Neutrophil (primary cell): Measurements from ENCODE around the gene IL23A.

Source experiments
- H3K27ac ChIP-seq: fragments of 200-600 bp; sonication (generic); 2 replicates; pipeline ENCODE4 v1.5.1; 2016; ENCODE audit warnings: mild to moderate bottlenecking, moderate library complexity
- H3K27me3 ChIP-seq: fragments of 200-600 bp; sonication (generic); 2 replicates; pipeline ENCODE4 v1.6.0; 2016; ENCODE audit warnings: mild to moderate bottlenecking
- H3K36me3 ChIP-seq: fragments of 200-600 bp; sonication (generic); 2 replicates; pipeline ENCODE4 v1.5.1; 2017
- H3K4me1 ChIP-seq, 2 experiments: fragments of 200-600 bp in 1 of 2; sonication (generic) in 1 of 2; 1 replicate in 1 of 2; 2 replicates in 1 of 2; pipeline versions ENCODE4 v1.5.1 to v1.6.1; 2013 to 2016; ENCODE audit warnings: low read depth in 1 of 2, low read length in 1 of 2, mild to moderate bottlenecking in 1 of 2, moderate library complexity in 1 of 2; ENCODE audit not compliant: control insufficient read depth in 1 of 2, insufficient read depth in 1 of 2
- H3K4me3 ChIP-seq, 2 experiments: fragments of 200-600 bp in 1 of 2; sonication (generic) in 1 of 2; 1 replicate in 1 of 2; 2 replicates in 1 of 2; pipeline ENCODE4 v1.5.1; 2013 to 2016; ENCODE audit warnings: low read depth in 1 of 2, low read length in 1 of 2, mild to moderate bottlenecking in 1 of 2, moderate library complexity in 1 of 2
- H3K9me3 ChIP-seq: fragments of 200-600 bp; sonication (generic); 2 replicates; pipeline ENCODE4 v1.5.1; 2016
- TF ChIP-seq, protein P1 (sequence below): fragments of 200-600 bp; sonication (generic); IDR thresholded peaks from 2 replicates; pipeline ENCODE4 v1.5.1; 2016; ENCODE audit warnings: antibody characterized with exemption

IL23A gene, protein sequence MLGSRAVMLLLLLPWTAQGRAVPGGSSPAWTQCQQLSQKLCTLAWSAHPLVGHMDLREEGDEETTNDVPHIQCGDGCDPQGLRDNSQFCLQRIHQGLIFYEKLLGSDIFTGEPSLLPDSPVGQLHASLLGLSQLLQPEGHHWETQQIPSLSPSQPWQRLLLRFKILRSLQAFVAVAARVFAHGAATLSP

DNA sequence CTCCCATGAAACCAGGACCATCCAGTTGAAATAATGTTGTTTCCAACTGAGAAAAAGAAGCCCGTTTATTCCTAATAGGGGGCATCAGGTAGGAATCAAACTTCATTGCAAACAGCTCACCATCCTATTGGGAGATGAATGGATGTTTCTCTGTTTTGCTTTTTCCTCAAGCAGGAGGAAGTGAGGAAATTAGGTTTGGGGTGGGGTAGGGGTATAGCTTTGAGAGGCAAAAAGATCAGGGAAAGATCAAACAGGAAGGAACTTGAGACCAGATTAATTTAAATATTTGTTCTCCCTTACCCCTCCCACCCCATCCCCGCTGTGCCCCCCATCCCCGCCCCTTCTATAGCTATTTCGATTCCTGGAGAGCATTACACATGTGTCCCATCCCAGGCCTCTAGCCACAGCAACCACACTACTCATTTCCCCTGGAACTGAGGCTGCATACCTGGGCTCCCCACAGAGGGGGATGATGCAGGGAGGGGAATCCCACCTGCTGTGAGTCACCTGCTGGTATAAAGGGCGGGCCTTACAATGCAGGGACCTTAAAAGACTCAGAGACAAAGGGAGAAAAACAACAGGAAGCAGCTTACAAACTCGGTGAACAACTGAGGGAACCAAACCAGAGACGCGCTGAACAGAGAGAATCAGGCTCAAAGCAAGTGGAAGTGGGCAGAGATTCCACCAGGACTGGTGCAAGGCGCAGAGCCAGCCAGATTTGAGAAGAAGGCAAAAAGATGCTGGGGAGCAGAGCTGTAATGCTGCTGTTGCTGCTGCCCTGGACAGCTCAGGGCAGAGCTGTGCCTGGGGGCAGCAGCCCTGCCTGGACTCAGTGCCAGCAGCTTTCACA is at the start of gene IL23A:
Gene IL23A, plus strand, starts transcription at position 577 of the 850 bp plus-strand sequence. Its CDS starts 161 bp downstream, at position 738.
- no peaks in the 10 kb centered on the region for H3K27me3 ChIP-seq
- H3K36me3 ChIP-seq = peaks cover 27% of the 10 kb centered on the region
- TF ChIP-seq, protein P1, sequence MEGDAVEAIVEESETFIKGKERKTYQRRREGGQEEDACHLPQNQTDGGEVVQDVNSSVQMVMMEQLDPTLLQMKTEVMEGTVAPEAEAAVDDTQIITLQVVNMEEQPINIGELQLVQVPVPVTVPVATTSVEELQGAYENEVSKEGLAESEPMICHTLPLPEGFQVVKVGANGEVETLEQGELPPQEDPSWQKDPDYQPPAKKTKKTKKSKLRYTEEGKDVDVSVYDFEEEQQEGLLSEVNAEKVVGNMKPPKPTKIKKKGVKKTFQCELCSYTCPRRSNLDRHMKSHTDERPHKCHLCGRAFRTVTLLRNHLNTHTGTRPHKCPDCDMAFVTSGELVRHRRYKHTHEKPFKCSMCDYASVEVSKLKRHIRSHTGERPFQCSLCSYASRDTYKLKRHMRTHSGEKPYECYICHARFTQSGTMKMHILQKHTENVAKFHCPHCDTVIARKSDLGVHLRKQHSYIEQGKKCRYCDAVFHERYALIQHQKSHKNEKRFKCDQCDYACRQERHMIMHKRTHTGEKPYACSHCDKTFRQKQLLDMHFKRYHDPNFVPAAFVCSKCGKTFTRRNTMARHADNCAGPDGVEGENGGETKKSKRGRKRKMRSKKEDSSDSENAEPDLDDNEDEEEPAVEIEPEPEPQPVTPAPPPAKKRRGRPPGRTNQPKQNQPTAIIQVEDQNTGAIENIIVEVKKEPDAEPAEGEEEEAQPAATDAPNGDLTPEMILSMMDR = no peak
- H3K9me3 ChIP-seq = no peaks in the 10 kb centered on the region
- H3K4me3 ChIP-seq = no peak within 1 kb of the TSS
- peaks cover 21 to 24% of the 10 kb centered on the region in 2 experiments for H3K4me1 ChIP-seq
- peak within 1 kb of the TSS; percentile 59 for H3K27ac ChIP-seq

DNA sequence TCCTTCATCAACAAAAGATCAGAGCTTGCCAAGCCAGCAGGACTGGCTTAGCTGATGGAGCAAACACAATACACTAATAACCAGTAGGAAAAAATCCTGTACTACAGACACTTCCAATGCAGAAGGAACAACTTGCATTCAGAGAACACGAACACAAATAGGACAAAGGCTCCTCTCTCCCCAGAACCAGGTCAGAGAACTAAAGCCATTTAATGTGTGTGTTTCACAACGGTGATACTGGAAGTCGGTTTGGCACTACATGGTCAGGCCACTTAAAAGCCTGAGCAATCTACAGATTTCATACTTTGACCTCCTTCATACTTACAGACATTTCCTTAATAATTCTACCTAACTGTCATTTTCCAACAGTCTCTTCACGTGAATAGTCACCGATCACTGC is 44.9 kb upstream of the IL23A start:
- Histone ChIP-seq H3K27ac (peak overlapping the region; percentile 58), H3K27me3 (no peaks in the 10 kb centered on the region), H3K4me1 (peaks cover 51 to 65% of the 10 kb centered on the region in 2 experiments), H3K9me3 (no peaks in the 10 kb centered on the region), H3K36me3 (peaks cover 9% of the 10 kb centered on the region), H3K4me3 (no peak overlapping the region)
- TF ChIP-seq, protein P1 = no peak

DNA sequence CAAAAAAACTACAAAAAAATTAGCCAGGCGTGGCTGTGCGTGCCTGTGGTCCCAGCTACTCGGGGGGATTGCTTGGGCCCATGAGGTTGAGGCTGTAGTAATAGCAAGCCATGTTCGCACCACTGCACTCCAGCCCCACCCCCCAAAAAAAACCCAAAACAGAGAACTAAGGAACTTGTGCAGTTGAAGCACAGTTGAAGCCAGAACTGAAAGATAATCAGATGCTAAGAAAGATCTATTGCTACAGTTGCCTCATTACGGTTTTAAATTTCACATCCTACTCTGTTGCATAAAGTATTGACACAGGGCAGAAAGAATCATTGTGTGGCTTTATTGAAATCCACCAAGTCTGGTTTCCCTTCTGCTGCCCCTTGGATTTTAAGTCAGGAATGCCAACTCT is 42.4 kb upstream of the IL23A start:
- Histone ChIP-seq H3K9me3 (no peaks in the 10 kb centered on the region), H3K27me3 (no peaks in the 10 kb centered on the region), H3K36me3 (peaks cover 4% of the 10 kb centered on the region), H3K4me1 (peaks cover 66 to 72% of the 10 kb centered on the region in 2 experiments), H3K27ac (peak overlapping the region; percentile 98), H3K4me3 (peak overlapping the region in 1 of 2 experiments; percentile 6)
- TF ChIP-seq, protein P1 = no peak

DNA sequence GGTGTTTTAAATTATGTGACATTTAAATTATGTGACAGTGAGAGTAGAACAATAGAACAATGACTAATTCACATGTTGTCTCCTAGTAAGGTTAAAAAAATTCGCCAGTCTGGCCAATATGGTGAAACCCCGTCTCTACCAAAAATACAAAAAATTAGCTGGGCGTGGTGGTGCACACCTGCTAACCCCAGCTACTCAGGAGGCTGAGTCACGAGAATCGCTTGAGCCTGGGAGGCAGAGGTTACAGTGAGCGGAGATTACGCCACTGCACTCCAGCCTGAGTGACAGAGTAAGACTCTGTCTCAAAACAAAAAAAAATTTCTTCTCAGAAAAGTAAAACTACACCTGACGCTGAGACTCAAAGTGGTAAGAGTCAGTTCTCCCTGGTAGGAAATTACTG is 41.3 kb upstream of the IL23A start:
- Histone ChIP-seq H3K4me1 (peaks cover 66 to 70% of the 10 kb centered on the region in 2 experiments), H3K36me3 (no peaks in the 10 kb centered on the region), H3K4me3 (no peak overlapping the region), H3K9me3 (no peaks in the 10 kb centered on the region), H3K27ac (peak overlapping the region; percentile 98), H3K27me3 (no peaks in the 10 kb centered on the region)
- TF ChIP-seq, protein P1 = no peak

DNA sequence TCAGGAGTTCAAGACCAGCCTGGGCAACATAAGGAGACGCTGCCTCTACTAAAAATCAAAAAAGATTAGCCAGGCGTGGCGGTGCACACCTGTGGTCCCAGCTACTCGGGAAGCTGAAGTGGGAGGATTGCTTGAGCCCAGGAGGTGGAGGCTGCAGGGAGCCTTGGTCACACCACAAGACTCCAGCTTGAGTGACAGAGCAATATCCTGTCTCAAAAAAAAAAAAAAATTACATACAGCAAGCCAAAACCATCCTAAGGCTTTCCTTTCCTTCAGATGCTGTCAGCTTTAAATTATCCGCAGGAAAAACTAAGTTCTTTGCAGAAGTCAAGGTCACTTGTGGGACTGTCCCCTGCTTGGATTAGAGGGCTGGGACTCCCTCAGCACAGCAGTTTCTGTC is 39.9 kb upstream of the IL23A start:
- peaks cover 58 to 60% of the 10 kb centered on the region in 2 experiments for H3K4me1 ChIP-seq
- TF ChIP-seq, protein P1 = no peak
- H3K4me3 ChIP-seq = peak overlapping the region; percentile 89 to 99
- H3K9me3 ChIP-seq = no peaks in the 10 kb centered on the region
- H3K36me3 ChIP-seq = no peaks in the 10 kb centered on the region
- H3K27ac ChIP-seq = peak overlapping the region; percentile 98
- H3K27me3 ChIP-seq = no peaks in the 10 kb centered on the region
